Liver (tissue), 9 donors: ENCODE data around the gene PDE4B. TPM values are rescaled to one million over a fixed set of nuclear protein-coding genes. Genes with fewer than 3 reads are reported as not detected.

Source experiments
- DNase-seq: peaks from one replicate; pipeline ENCODE4 v3.0.0-alpha.2; 2017; ENCODE audit warnings: low spot score
- H3K27ac ChIP-seq, 2 donors: one replicate each; pipeline ENCODE4 v1.7.0; 2013; ENCODE audit warnings: inconsistent platforms in 2 of 2, low read length in 2 of 2, control low read depth in 1 of 2, low read depth in 1 of 2, mild to moderate bottlenecking in 1 of 2
- H3K27me3 ChIP-seq, 4 donors: one replicate each; pipeline versions ENCODE4 v1.6.1 to v1.7.0; 2013; ENCODE audit warnings: low read length in 3 of 4, inconsistent platforms in 1 of 4, mild to moderate bottlenecking in 1 of 4, moderate library complexity in 1 of 4; ENCODE audit not compliant: control insufficient read depth in 4 of 4, insufficient read depth in 4 of 4
- H3K36me3 ChIP-seq, 4 donors: one replicate each; pipeline versions ENCODE4 v1.6.1 to v1.7.0; 2013; ENCODE audit warnings: low read length in 3 of 4, mild to moderate bottlenecking in 3 of 4, low read depth in 1 of 4, moderate library complexity in 1 of 4; ENCODE audit not compliant: control insufficient read depth in 4 of 4, insufficient read depth in 3 of 4
- H3K4me1 ChIP-seq, 4 donors: one replicate each; pipeline versions ENCODE4 v1.6.1 to v1.7.0; 2013; ENCODE audit warnings: low read length in 3 of 4, mild to moderate bottlenecking in 3 of 4, moderate library complexity in 1 of 4; ENCODE audit not compliant: control insufficient read depth in 4 of 4, insufficient read depth in 4 of 4
- H3K4me3 ChIP-seq, 3 donors: one replicate each; pipeline versions ENCODE4 v1.6.1 to v1.7.0; 2013; ENCODE audit warnings: low read length in 3 of 3, control low read depth in 1 of 3, low read depth in 1 of 3, mild to moderate bottlenecking in 1 of 3
- H3K9ac ChIP-seq, 2 donors: one replicate each; pipeline ENCODE4 v1.7.0; 2013; ENCODE audit warnings: low read length in 2 of 2, mild to moderate bottlenecking in 2 of 2, moderate library complexity in 2 of 2, control low read depth in 1 of 2, low read depth in 1 of 2
- H3K9me3 ChIP-seq, 4 donors: one replicate each; pipeline versions ENCODE4 v1.6.1 to v1.7.0; 2013; ENCODE audit warnings: low read length in 3 of 4; ENCODE audit not compliant: control insufficient read depth in 4 of 4
- ATF3 ChIP-seq: IDR thresholded peaks from 2 replicates; pipeline ENCODE4 v1.6.1; 2016; ENCODE audit warnings: antibody characterized with exemption
- CTCF ChIP-seq: fragments of 150-350 bp; IDR thresholded peaks from 2 replicates; pipeline ENCODE4 v1.5.1; 2017; ENCODE audit warnings: improper control_type of control experiment, low read depth, low read length; ENCODE audit not compliant: missing input control
- EGR1 ChIP-seq, 2 donors: IDR thresholded peaks; 2 replicates each; pipeline ENCODE4 v1.6.1; 2016 to 2018; ENCODE audit warnings: antibody characterized with exemption in 2 of 2, low read depth in 2 of 2
- FOXA1 ChIP-seq: IDR thresholded peaks from 2 replicates; pipeline ENCODE4 v1.6.1; 2016; ENCODE audit warnings: antibody characterized with exemption
- FOXA2 ChIP-seq: IDR thresholded peaks from 2 replicates; pipeline ENCODE4 v1.6.1; 2016; ENCODE audit warnings: antibody characterized with exemption
- GABPA ChIP-seq, 2 donors: IDR thresholded peaks in 1 of 2; conservative IDR thresholded peaks in 1 of 2; 2 replicates each; pipeline ENCODE4 v1.6.1; 2016; ENCODE audit warnings: antibody characterized with exemption in 2 of 2, mild to moderate bottlenecking in 1 of 2, moderate library complexity in 1 of 2
- HNF4A ChIP-seq, 2 donors: conservative IDR thresholded peaks; 2 replicates each; pipeline ENCODE4 v1.6.1; 2016; ENCODE audit warnings: antibody characterized with exemption in 2 of 2, mild to moderate bottlenecking in 2 of 2
- HNF4G ChIP-seq: IDR thresholded peaks from 2 replicates; pipeline ENCODE4 v1.6.1; 2016; ENCODE audit warnings: antibody characterized with exemption
- JUND ChIP-seq, 2 donors: IDR thresholded peaks; 2 replicates each; pipeline ENCODE4 v1.6.1; 2016; ENCODE audit warnings: antibody characterized with exemption in 2 of 2
- MAX ChIP-seq: IDR thresholded peaks from 2 replicates; pipeline ENCODE4 v1.6.1; 2016; ENCODE audit warnings: antibody characterized with exemption
- NR2F2 ChIP-seq: IDR thresholded peaks from 2 replicates; pipeline ENCODE4 v1.6.1; 2016; ENCODE audit warnings: antibody characterized with exemption
- RAD21 ChIP-seq, 2 donors: IDR thresholded peaks; 2 replicates each; pipeline ENCODE4 v1.6.1; 2016; ENCODE audit warnings: antibody characterized with exemption in 2 of 2, mild to moderate bottlenecking in 2 of 2
- RXRA ChIP-seq, 2 donors: IDR thresholded peaks; 2 replicates each; pipeline ENCODE4 v1.6.1; 2017 to 2018; ENCODE audit warnings: antibody characterized with exemption in 2 of 2, mild to moderate bottlenecking in 1 of 2
- SP1 ChIP-seq: IDR thresholded peaks from 2 replicates; pipeline ENCODE4 v1.6.1; 2018; ENCODE audit warnings: antibody characterized with exemption, mild to moderate bottlenecking
- TAF1 ChIP-seq: conservative IDR thresholded peaks from 2 replicates; pipeline ENCODE4 v1.6.1; 2016; ENCODE audit warnings: antibody characterized with exemption, mild to moderate bottlenecking
- YY1 ChIP-seq: IDR thresholded peaks from 2 replicates; pipeline ENCODE4 v1.6.1; 2016; ENCODE audit warnings: antibody characterized with exemption, mild to moderate bottlenecking
- ZBTB33 ChIP-seq: IDR thresholded peaks from 2 replicates; pipeline ENCODE4 v1.6.1; 2016; ENCODE audit warnings: antibody characterized with exemption
- WGBS: extraction: QIAGEN DNeasy Blood & Tissue Kit; methylation state at CpG from one replicate; pipeline ENCODE4 v1.1.7; 2013; 5-methylcytosine and 5-hydroxymethylcytosine counted together
- polyA plus RNA-seq, 2 donors: library from polyadenylated mRNA; stranded (reverse) in 1 of 2; unstranded in 1 of 2; fragments of 200-250 nt in 1 of 2; fragments of >200 nt in 1 of 2; fragmentation: Nextera tagmentation in 1 of 2; extraction: Ambion mirVana in 1 of 2; gene quantifications; one replicate each; pipeline versions ENCODE4 v1.2.1 to v1.2.3, GENCODE V29; 2013 to 2015
- total RNA-seq, 2 donors: library from RNA; depleted of rRNA; stranded (reverse); fragments of >200 nt; gene quantifications; one replicate each; pipeline ENCODE4 v1.2.3, GENCODE V29; 2014
- TF ChIP-seq, protein P1 (sequence below): IDR thresholded peaks from 2 replicates; pipeline ENCODE4 v1.6.1; 2016; ENCODE audit warnings: antibody characterized with exemption, mild to moderate bottlenecking
- donor health status: healthy.
- donor health status: healthy.
- donor health status: healthy.
- donor health status: healthy.
- donor health status: healthy.

Gene PDE4B
- total and polyA plus RNA-seq, 4 donors, result 1.9 to 3.9 (median 2.7) TPM

GRCh38 chr1:66258404-66259105, 465.9 kb downstream of the PDE4B start:
- H3K4me1 ChIP-seq, result no peaks in the 10 kb centered on the region
- H3K9me3 ChIP-seq, result no peaks in the 10 kb centered on the region
- TF ChIP-seq RXRA (IDR thresholded peaks at IDR 0.05), result no peak
- TF ChIP-seq TAF1, result no peak
- no peak for TF ChIP-seq ATF3
- no peak for TF ChIP-seq NR2F2
- no peak for DNase-seq
- no peak overlapping the region for H3K27ac ChIP-seq
- 70% methylated on average over 4 of the region's 4 CpGs for WGBS
- no peak overlapping the region for H3K4me3 ChIP-seq
- no peaks in the 10 kb centered on the region for H3K27me3 ChIP-seq
- H3K36me3 ChIP-seq, result no peaks in the 10 kb centered on the region
- H3K9ac ChIP-seq, result no peak overlapping the region

DNA sequence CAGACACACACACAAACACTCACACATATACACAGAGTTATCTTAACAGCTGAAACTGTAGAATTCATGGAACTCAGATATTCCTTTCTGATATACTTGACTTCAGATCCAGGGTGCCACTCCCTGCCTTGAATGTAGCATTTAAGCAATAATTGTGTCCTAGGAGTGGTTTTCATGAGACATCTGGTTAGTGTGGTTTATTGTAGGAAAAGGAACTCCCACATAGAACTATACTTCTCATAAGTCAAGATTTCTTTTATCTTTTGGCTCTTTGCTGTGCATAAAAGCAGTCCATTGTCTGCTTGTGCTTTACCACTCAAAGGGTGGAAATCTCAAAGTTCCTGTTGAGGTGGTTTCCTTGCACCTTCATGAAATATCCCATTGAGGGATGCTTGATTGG, 468.7 kb downstream of the PDE4B start:
- no peaks in the 10 kb centered on the region for H3K4me1 ChIP-seq
- no peaks in the 10 kb centered on the region for H3K36me3 ChIP-seq
- H3K4me3 ChIP-seq, result no peak overlapping the region
- no peak overlapping the region for H3K27ac ChIP-seq
- no peak for DNase-seq
- no peaks in the 10 kb centered on the region for H3K27me3 ChIP-seq
- H3K9me3 ChIP-seq, result no peaks in the 10 kb centered on the region
- TF ChIP-seq RAD21 (IDR thresholded peaks at IDR 0.05) (no peak), RXRA (IDR thresholded peaks at IDR 0.05) (no peak), JUND (IDR thresholded peaks at IDR 0.05) (no peak), ZBTB33 (no peak), TAF1 (no peak), HNF4G (no peak), HNF4A (conservative IDR thresholded peaks at IDR 0.05) (no peak), FOXA1 (no peak), GABPA (IDR thresholded peaks at IDR 0.05 in 1 of 2, conservative IDR thresholded peaks at IDR 0.05 in 1 of 2) (no peak), ATF3 (no peak), EGR1 (IDR thresholded peaks at IDR 0.05; ENCODE audit: low read depth in 2 of 2) (no peak), FOXA2 (no peak), MAX (no peak), NR2F2 (no peak), CTCF (no peak), YY1 (no peak), SP1 (no peak)
- TF ChIP-seq, protein P1, sequence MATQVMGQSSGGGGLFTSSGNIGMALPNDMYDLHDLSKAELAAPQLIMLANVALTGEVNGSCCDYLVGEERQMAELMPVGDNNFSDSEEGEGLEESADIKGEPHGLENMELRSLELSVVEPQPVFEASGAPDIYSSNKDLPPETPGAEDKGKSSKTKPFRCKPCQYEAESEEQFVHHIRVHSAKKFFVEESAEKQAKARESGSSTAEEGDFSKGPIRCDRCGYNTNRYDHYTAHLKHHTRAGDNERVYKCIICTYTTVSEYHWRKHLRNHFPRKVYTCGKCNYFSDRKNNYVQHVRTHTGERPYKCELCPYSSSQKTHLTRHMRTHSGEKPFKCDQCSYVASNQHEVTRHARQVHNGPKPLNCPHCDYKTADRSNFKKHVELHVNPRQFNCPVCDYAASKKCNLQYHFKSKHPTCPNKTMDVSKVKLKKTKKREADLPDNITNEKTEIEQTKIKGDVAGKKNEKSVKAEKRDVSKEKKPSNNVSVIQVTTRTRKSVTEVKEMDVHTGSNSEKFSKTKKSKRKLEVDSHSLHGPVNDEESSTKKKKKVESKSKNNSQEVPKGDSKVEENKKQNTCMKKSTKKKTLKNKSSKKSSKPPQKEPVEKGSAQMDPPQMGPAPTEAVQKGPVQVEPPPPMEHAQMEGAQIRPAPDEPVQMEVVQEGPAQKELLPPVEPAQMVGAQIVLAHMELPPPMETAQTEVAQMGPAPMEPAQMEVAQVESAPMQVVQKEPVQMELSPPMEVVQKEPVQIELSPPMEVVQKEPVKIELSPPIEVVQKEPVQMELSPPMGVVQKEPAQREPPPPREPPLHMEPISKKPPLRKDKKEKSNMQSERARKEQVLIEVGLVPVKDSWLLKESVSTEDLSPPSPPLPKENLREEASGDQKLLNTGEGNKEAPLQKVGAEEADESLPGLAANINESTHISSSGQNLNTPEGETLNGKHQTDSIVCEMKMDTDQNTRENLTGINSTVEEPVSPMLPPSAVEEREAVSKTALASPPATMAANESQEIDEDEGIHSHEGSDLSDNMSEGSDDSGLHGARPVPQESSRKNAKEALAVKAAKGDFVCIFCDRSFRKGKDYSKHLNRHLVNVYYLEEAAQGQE, result no peak
- H3K9ac ChIP-seq, result no peak overlapping the region
